CD4-positive, alpha-beta T cell (primary cell): ENCODE measurements around the gene MRPS5. TPM values are rescaled to one million over a fixed set of nuclear protein-coding genes. Genes with fewer than 3 reads are reported as not detected.

Experiments
- ATAC-seq: fragments of 200-7000 bp; cut with Tn5 transposase; one replicate; pipeline ENCODE4 v1.10.0; 2022; ENCODE audit warnings: mild to moderate bottlenecking; ENCODE audit not compliant: poor library complexity
- CTCF ChIA-PET: fragments of 350-600 bp; sonication (Branson Sonifier 250); formaldehyde crosslinking; loops from one replicate; lab custom pipeline; 2021; ENCODE audit warnings: antibody characterized with exemption, inconsistent platforms; lab: Charles Lee
- POLR2A ChIA-PET: fragments of 350-600 bp; sonication (Branson Sonifier 250); formaldehyde crosslinking; loops from one replicate; lab custom pipeline; 2021; ENCODE audit warnings: antibody characterized with exemption, inconsistent platforms; lab: Charles Lee
- DNase-seq, 14 experiments: peaks; one replicate each; pipeline ENCODE4 v3.0.0-alpha.2; 2013 to 2020; ENCODE audit warnings: mixed read lengths in 2 of 14
- H3K27ac ChIP-seq, 2 donors: one replicate each; pipeline versions ENCODE4 v1.5.1 to v1.7.0; 2013; ENCODE audit warnings: low read length in 2 of 2, low read depth in 1 of 2, mild to moderate bottlenecking in 1 of 2
- H3K27me3 ChIP-seq, 2 experiments: 1 replicate in 1 of 2; 2 replicates in 1 of 2; pipeline versions ENCODE4 v1.6.1 to v1.7.0; 2013; ENCODE audit warnings: low read length in 2 of 2, control low read depth in 1 of 2, mild to moderate bottlenecking in 1 of 2, moderate library complexity in 1 of 2; ENCODE audit not compliant: insufficient read depth in 2 of 2, control insufficient read depth in 1 of 2
- H3K36me3 ChIP-seq: one replicate; pipeline ENCODE4 v1.6.1; 2013; ENCODE audit warnings: low read length, control low read depth; ENCODE audit not compliant: insufficient read depth
- H3K4me1 ChIP-seq: one replicate; pipeline ENCODE4 v1.6.1; 2013; ENCODE audit warnings: low read length, control low read depth; ENCODE audit not compliant: insufficient read depth
- H3K4me3 ChIP-seq: one replicate; pipeline ENCODE4 v1.5.1; 2013; ENCODE audit warnings: mild to moderate bottlenecking, low read length, moderate library complexity
- H3K9me3 ChIP-seq, 2 experiments: 1 replicate in 1 of 2; 2 replicates in 1 of 2; pipeline versions ENCODE4 v1.6.1 to v1.7.0; 2013; ENCODE audit warnings: low read length in 2 of 2, mild to moderate bottlenecking in 2 of 2, control low read depth in 1 of 2, moderate library complexity in 1 of 2; ENCODE audit not compliant: control insufficient read depth in 1 of 2, insufficient read depth in 1 of 2
- H3K27ac Mint-ChIP-seq: one replicate; pipeline ENCODE4 v1.8.0; 2020; ENCODE audit warnings: mixed read lengths
- H3K27me3 Mint-ChIP-seq: one replicate; pipeline ENCODE4 v1.8.0; 2021; ENCODE audit warnings: mixed read lengths
- H3K36me3 Mint-ChIP-seq: one replicate; pipeline ENCODE4 v1.8.0; 2021; ENCODE audit warnings: low read depth, mixed read lengths
- H3K4me1 Mint-ChIP-seq: one replicate; pipeline ENCODE4 v1.8.0; 2021; ENCODE audit warnings: low read depth, mixed read lengths
- H3K4me3 Mint-ChIP-seq: one replicate; pipeline ENCODE4 v1.8.0; 2020; ENCODE audit warnings: mild to moderate bottlenecking, mixed read lengths
- H3K9me3 Mint-ChIP-seq: one replicate; pipeline ENCODE4 v1.8.0; 2020; ENCODE audit warnings: mixed read lengths
- intact Hi-C, 2 experiments: fragments of 100-400 bp; cut with DNase I in 1 of 2; cut with micrococcal nuclease in 1 of 2; formaldehyde crosslinking; loops; one replicate each; pipeline versions ENCODE4 v1.15.1 to v1.9.0; 2023 to 2025; cut with DNase I, micrococcal nuclease
- total RNA-seq, 174 experiments: library from RNA in 2 of 174; stranded (reverse) in 2 of 174; gene quantifications; one replicate each; pipeline ENCODE4 v1.2.3 and lab custom pipeline; 2021 to 2026
- TF ChIP-seq, protein P1 (sequence below): fragments of 200-600 bp; IDR thresholded peaks from one replicate; pipeline ENCODE4 v1.8.0; 2022; ENCODE audit warnings: antibody characterized with exemption, mild to moderate bottlenecking

MRPS5 gene
- total RNA-seq, 2 experiments from 2014 or later, result 15.3 to 16.3 TPM

DNA sequence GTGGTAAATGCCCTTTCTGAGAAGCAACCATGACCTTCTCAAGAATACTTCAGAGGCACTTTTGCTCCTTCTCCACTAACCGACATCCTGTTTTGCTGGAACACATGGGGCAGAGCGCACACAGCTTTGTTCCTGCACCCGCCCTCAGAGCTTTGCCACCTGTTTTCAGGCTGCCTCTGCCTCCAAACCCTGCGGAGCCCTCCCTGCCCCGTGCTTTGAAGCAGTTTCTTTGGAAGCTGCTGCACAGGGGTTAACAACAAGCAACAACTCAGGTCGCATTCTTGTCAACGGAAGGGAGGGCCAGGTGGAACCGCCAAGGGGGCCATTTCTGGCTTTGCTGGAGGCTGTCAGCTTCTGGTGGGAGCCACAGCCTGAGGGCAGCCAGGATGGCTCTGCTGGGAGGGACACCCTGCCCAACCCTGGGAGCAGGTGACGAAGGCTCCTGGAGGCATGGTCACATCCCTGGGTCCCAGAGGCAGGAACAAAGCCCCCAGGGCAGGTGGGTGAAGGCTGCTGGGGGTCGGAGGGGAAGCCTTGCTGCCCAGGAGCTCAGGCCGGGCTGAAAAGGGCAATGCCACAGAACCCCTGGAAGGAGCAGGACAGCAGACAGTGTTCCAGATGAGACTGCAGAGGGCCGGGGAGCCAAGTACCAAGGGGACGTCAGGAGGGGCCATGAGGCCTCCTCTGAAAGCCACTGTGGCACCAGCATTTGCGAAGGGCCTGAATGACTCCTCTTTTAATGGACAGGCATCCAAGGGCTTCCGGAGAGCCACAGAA is 46.8 kb downstream of the MRPS5 start:
- DNase-seq (peak; percentile 51 to 90 (median 79)), ATAC-seq (peak; percentile 66)
- no peaks in the 10 kb centered on the region for H3K9me3 ChIP-seq
- Mint-ChIP-seq H3K27me3 (no peaks in the 10 kb centered on the region), H3K4me3 (peak overlapping the region; percentile 90), H3K4me1 (peaks cover 82% of the 10 kb centered on the region), H3K36me3 (no peaks in the 10 kb centered on the region), H3K27ac (peak overlapping the region; percentile 93), H3K9me3 (no peaks in the 10 kb centered on the region)
- H3K4me3 ChIP-seq, result peak overlapping the region; percentile 52
- no peaks in the 10 kb centered on the region for H3K36me3 ChIP-seq
- H3K27me3 ChIP-seq, result no peaks in the 10 kb centered on the region
- TF ChIP-seq, protein P1, sequence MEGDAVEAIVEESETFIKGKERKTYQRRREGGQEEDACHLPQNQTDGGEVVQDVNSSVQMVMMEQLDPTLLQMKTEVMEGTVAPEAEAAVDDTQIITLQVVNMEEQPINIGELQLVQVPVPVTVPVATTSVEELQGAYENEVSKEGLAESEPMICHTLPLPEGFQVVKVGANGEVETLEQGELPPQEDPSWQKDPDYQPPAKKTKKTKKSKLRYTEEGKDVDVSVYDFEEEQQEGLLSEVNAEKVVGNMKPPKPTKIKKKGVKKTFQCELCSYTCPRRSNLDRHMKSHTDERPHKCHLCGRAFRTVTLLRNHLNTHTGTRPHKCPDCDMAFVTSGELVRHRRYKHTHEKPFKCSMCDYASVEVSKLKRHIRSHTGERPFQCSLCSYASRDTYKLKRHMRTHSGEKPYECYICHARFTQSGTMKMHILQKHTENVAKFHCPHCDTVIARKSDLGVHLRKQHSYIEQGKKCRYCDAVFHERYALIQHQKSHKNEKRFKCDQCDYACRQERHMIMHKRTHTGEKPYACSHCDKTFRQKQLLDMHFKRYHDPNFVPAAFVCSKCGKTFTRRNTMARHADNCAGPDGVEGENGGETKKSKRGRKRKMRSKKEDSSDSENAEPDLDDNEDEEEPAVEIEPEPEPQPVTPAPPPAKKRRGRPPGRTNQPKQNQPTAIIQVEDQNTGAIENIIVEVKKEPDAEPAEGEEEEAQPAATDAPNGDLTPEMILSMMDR, result no peak
- ChIA-PET CTCF (interaction anchor here (0.8 to 10.4 kb wide), 4 partner anchors 12 to 51 kb away, joined by 3 to 223 read pairs (median 30); partner anchors contain the start of gene MAL), POLR2A (interaction anchor here (1.0 to 10.3 kb wide), 15 partner anchors 9 to 1464 kb away, joined by 3 to 749 read pairs (median 10); partner anchors contain the start of genes ARID5A, MAL, MRPS5 and ZNF2)
- intact Hi-C loops, result loop anchor here (2.0 to 5.0 kb wide), 4 partner anchors 16 to 82 kb away; partner anchors contain the start of gene ZNF514 (in 1 of the 2)
- H3K27ac ChIP-seq, result peak overlapping the region; percentile 81 to 92
- H3K4me1 ChIP-seq, result peaks cover 76% of the 10 kb centered on the region

DNA sequence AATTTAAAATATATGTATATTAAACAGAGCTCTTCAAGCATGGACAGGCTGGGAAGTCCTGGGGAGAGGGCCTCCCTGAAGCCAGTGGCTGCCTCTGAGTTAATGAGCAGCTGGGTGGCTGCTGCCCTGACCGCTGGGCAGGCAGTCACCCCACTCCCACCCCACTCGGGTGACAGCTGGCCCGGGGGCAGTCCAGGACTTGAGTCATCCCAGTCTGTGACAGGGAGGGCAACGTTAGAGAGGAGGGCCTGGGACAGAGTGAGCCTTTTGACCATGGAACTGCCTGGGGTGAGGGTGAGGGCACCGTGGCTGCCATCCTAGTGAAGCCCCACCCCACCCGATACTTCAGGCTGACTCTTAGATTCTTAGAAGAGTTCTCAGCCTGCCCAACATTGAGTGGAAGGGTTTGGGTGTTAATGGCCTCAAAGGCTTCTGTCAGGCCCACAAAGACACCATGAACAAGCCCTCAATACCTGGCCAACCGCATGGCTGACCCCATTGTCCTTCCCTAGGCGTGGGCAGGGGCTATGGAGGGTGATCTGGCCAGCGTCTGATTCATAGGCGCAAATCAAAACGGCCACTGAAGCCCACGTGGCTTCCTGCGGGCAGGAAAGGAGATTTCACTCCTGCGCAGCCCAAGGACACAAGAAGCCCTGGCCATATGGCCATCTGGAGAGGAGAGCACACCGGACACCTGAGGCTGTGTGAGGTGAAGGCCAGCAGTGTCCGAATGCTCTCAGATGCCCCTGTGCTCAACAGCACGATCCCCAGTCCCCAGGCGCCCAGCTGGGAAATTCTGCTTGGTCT is 47.5 kb downstream of the MRPS5 start:
- no peaks in the 10 kb centered on the region for H3K27me3 ChIP-seq
- intact Hi-C loops, result loop anchor here (2.0 kb wide), 2 partner anchors 15 to 19 kb away; no protein-coding TSS in a partner anchor
- Mint-ChIP-seq H3K36me3 (no peaks in the 10 kb centered on the region), H3K27ac (peak overlapping the region; percentile 93), H3K9me3 (no peaks in the 10 kb centered on the region), H3K4me1 (peaks cover 75% of the 10 kb centered on the region), H3K4me3 (peak overlapping the region; percentile 90), H3K27me3 (no peaks in the 10 kb centered on the region)
- DNase-seq (peak in 1 of 14 experiments; percentile 16), ATAC-seq (no peak)
- H3K36me3 ChIP-seq, result no peaks in the 10 kb centered on the region
- H3K9me3 ChIP-seq, result no peaks in the 10 kb centered on the region
- POLR2A ChIA-PET, result interaction anchor here (1.0 to 10.3 kb wide), 15 partner anchors 10 to 1464 kb away, joined by 3 to 749 read pairs (median 10); partner anchors contain the start of genes ARID5A, MAL, MRPS5 and ZNF2
- peak overlapping the region; percentile 52 for H3K4me3 ChIP-seq
- peak overlapping the region; percentile 81 to 92 for H3K27ac ChIP-seq
- CTCF ChIA-PET, result interaction anchor here (0.8 to 10.4 kb wide), 4 partner anchors 11 to 50 kb away, joined by 3 to 223 read pairs (median 30); partner anchors contain the start of gene MAL
- TF ChIP-seq, protein P1, result no peak
- peaks cover 71% of the 10 kb centered on the region for H3K4me1 ChIP-seq

DNA sequence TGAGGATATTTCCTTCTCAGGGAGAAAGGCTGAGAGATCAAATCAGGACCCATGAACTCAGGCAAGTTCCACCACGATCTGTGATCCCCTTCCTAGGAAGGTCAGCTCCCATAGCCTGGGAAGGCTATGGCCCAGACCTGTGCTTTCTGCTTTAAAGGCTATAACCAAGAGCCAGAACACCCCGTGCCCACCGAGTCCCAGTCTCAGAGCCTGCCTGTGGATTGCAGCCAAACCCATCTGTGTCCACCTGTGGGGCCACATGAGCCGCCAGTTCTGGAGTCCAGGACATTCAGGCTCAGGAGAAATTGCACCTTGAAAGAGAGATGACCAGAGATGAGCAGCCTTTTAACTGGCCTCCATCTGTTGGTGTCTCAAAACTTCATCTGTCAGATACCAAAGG is 49.2 kb downstream of the MRPS5 start:
- CTCF ChIA-PET, result interaction anchor here (1.0 kb wide), 1 partner anchor 10 kb away, joined by 4 read pairs; no protein-coding TSS in a partner anchor

More for the DNA sequence above, 49.2 kb downstream of the MRPS5 start:
- H3K4me3 Mint-ChIP-seq, result peak overlapping the region; percentile 28
- no peaks in the 10 kb centered on the region for H3K27me3 Mint-ChIP-seq
- H3K9me3 ChIP-seq, result no peaks in the 10 kb centered on the region
- H3K4me3 ChIP-seq, result no peak overlapping the region
- peaks cover 60% of the 10 kb centered on the region for H3K4me1 Mint-ChIP-seq
- intact Hi-C loops, result no loop called here
- peaks cover 56% of the 10 kb centered on the region for H3K4me1 ChIP-seq
- DNase-seq, result no peak
- peak overlapping the region; percentile 82 for H3K27ac Mint-ChIP-seq
- no peaks in the 10 kb centered on the region for H3K36me3 Mint-ChIP-seq
- H3K27me3 ChIP-seq, result no peaks in the 10 kb centered on the region
- ATAC-seq, result no peak
- TF ChIP-seq, protein P1, result no peak
- no peak overlapping the region for H3K27ac ChIP-seq
- POLR2A ChIA-PET, result interaction anchor here (6.7 to 10.3 kb wide), 2 partner anchors 14 to 48 kb away, joined by 295 to 749 read pairs; partner anchors contain the start of gene MAL
- H3K36me3 ChIP-seq, result no peaks in the 10 kb centered on the region
- no peaks in the 10 kb centered on the region for H3K9me3 Mint-ChIP-seq
